ENCODE results near the gene PHLDB2. TPM values are rescaled to one million over a fixed set of nuclear protein-coding genes. Genes with fewer than 3 reads are reported as not detected.
A peak's percentile ranks its signal among the peaks of the same experiment; 100 is the strongest.

Gene PHLDB2
- total and polyA plus RNA-seq, 2 donors (not counting 1 experiment from before 2014, with no cell fraction given) = 33.8 to 47.9 TPM

DNA sequence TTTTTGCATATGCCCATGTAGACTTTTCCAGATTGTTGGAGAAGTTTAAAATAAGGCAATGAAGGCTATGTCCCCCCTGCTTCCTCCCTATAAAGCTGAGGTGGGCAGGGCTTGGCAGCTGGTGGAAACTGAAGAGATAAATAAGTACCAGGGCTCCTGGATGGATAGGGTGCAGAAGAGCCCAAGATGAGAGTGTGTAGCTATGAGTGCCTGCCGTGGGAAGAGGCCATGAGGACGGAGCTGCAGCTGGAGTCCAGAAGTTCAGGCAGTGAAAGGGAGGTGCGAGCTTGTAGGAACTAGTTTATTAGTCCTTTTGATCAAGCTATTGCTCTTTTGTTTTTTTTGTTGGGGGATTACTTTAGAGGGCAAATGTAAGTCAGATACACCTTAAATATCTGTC is 52.4 kb downstream of the PHLDB2 start:
- H3K79me2 ChIP-seq (ENCODE audit: control insufficient read depth, insufficient read depth, low read length) = peaks cover 2% of the 10 kb centered on the region
- H3K4me3 ChIP-seq (replicated peaks in 1 of 4; ENCODE audit: control extremely low read depth in 1 of 4, insufficient read depth in 1 of 4, low read depth in 3 of 4, low read length in 4 of 4) = no peak overlapping the region
- peaks cover 3% of the 10 kb centered on the region for H3K36me3 ChIP-seq (ENCODE audit: control insufficient read depth, insufficient read depth, low read length)
- DNase-seq (ENCODE audit: low read depth in 2 of 2) = no peak
- H3K27me3 ChIP-seq (ENCODE audit: control insufficient read depth, insufficient read depth, low read length) = no peaks in the 10 kb centered on the region
- no peak overlapping the region for H3K4me2 ChIP-seq (ENCODE audit: extremely low read depth, insufficient read depth, low read length)
- H3K9ac ChIP-seq (ENCODE audit: insufficient read depth, low read length) = no peak overlapping the region
- H4K20me1 ChIP-seq (ENCODE audit: control insufficient read depth, extremely low read depth, insufficient read depth, low read length) = no peaks in the 10 kb centered on the region
- H3K27ac ChIP-seq (ENCODE audit: insufficient read depth, low read length) = no peak overlapping the region
- TF ChIP-seq, protein P1, sequence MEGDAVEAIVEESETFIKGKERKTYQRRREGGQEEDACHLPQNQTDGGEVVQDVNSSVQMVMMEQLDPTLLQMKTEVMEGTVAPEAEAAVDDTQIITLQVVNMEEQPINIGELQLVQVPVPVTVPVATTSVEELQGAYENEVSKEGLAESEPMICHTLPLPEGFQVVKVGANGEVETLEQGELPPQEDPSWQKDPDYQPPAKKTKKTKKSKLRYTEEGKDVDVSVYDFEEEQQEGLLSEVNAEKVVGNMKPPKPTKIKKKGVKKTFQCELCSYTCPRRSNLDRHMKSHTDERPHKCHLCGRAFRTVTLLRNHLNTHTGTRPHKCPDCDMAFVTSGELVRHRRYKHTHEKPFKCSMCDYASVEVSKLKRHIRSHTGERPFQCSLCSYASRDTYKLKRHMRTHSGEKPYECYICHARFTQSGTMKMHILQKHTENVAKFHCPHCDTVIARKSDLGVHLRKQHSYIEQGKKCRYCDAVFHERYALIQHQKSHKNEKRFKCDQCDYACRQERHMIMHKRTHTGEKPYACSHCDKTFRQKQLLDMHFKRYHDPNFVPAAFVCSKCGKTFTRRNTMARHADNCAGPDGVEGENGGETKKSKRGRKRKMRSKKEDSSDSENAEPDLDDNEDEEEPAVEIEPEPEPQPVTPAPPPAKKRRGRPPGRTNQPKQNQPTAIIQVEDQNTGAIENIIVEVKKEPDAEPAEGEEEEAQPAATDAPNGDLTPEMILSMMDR (conservative IDR thresholded peaks at IDR 0.05 in 1 of 2, IDR thresholded peaks at IDR 0.05 in 1 of 2; ENCODE audit: low read depth in 1 of 2, low read length in 2 of 2) = no peak
- TF ChIP-seq EZH2 (IDR thresholded peaks at IDR 0.05; ENCODE audit: low read length, missing control alignments) = no peak
- no peaks in the 10 kb centered on the region for H3K9me3 ChIP-seq (ENCODE audit: control insufficient read depth, insufficient read depth, low read depth, low read length)
- H2AFZ ChIP-seq (ENCODE audit: low read length) = no peak overlapping the region
- H3K4me1 ChIP-seq (ENCODE audit: control insufficient read depth, extremely low read depth, insufficient read depth, low read length) = peaks cover 6% of the 10 kb centered on the region

DNA sequence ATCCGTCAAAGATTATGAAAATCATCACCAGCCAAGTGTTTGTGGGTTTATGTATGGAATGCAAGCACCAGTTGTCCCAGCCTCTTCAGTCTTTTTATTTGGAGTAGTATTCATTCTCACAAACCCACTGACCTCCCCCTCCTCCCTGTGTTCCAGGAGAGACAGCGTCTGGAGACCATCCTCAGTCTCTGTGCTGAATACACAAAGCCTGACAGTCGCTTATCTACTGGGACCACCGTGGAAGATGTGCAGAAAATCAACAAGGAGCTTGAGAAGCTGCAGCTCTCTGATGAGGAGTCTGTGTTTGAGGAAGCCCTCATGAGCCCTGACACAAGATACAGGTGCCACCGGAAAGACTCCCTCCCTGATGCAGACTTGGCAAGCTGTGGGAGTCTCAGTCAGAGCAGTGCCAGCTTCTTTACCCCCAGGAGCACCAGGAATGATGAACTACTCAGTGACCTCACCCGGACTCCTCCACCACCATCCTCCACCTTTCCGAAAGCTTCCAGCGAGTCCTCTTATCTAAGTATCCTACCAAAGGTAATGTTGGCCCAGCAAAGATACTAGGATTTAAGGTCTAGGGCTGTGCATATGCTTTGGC is 54.2 kb downstream of the PHLDB2 start:
- no peak for DNase-seq (ENCODE audit: low read depth in 2 of 2)
- Histone ChIP-seq H4K20me1 (ENCODE audit: control insufficient read depth, extremely low read depth, insufficient read depth, low read length) (no peaks in the 10 kb centered on the region), H3K4me1 (ENCODE audit: control insufficient read depth, extremely low read depth, insufficient read depth, low read length) (peaks cover 5% of the 10 kb centered on the region), H3K27me3 (ENCODE audit: control insufficient read depth, insufficient read depth, low read length) (no peaks in the 10 kb centered on the region), H3K4me2 (ENCODE audit: extremely low read depth, insufficient read depth, low read length) (no peak overlapping the region), H3K9me3 (ENCODE audit: control insufficient read depth, insufficient read depth, low read depth, low read length) (no peaks in the 10 kb centered on the region), H3K79me2 (ENCODE audit: control insufficient read depth, insufficient read depth, low read length) (peaks cover 2% of the 10 kb centered on the region), H3K36me3 (ENCODE audit: control insufficient read depth, insufficient read depth, low read length) (peaks cover 3% of the 10 kb centered on the region), H3K27ac (ENCODE audit: insufficient read depth, low read length) (no peak overlapping the region), H2AFZ (ENCODE audit: low read length) (no peak overlapping the region), H3K4me3 (replicated peaks in 1 of 4; ENCODE audit: control extremely low read depth in 1 of 4, insufficient read depth in 1 of 4, low read depth in 3 of 4, low read length in 4 of 4) (no peak overlapping the region), H3K9ac (ENCODE audit: insufficient read depth, low read length) (no peak overlapping the region)
- TF ChIP-seq EZH2 (IDR thresholded peaks at IDR 0.05; ENCODE audit: low read length, missing control alignments) = no peak
- TF ChIP-seq, protein P1 (conservative IDR thresholded peaks at IDR 0.05 in 1 of 2, IDR thresholded peaks at IDR 0.05 in 1 of 2; ENCODE audit: low read depth in 1 of 2, low read length in 2 of 2) = no peak

DNA sequence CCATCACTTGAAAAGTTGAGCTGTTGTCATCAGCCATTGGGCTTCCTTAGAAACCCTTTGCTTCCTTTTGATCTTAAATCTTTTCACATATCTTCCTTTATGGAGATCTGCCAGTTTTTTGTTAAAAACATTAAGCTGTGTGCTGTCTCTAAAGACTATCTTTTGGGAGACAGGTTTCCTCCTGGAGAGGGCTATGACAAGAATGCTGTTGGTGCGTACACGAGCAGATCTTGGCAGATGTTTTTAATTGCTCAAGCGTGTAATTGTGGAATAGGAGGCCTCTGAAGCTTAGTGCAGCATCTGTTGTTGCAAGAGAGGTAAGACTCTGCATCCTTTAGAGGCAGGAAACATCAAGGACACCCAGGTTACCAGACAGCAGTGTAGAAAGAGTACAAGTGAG is 56.8 kb downstream of the PHLDB2 start:
- H2AFZ ChIP-seq (ENCODE audit: low read length) = no peak overlapping the region
- H3K9me3 ChIP-seq (ENCODE audit: control insufficient read depth, insufficient read depth, low read depth, low read length) = no peaks in the 10 kb centered on the region
- DNase-seq (ENCODE audit: low read depth in 2 of 2) = peak in 1 of 2 donors; percentile 77
- H3K4me2 ChIP-seq (ENCODE audit: extremely low read depth, insufficient read depth, low read length) = no peak overlapping the region
- H3K36me3 ChIP-seq (ENCODE audit: control insufficient read depth, insufficient read depth, low read length) = peaks cover 11% of the 10 kb centered on the region
- H3K4me3 ChIP-seq (replicated peaks in 1 of 4; ENCODE audit: control extremely low read depth in 1 of 4, insufficient read depth in 1 of 4, low read depth in 3 of 4, low read length in 4 of 4) = no peak overlapping the region
- no peaks in the 10 kb centered on the region for H3K27me3 ChIP-seq (ENCODE audit: control insufficient read depth, insufficient read depth, low read length)
- H3K9ac ChIP-seq (ENCODE audit: insufficient read depth, low read length) = no peak overlapping the region
- H3K79me2 ChIP-seq (ENCODE audit: control insufficient read depth, insufficient read depth, low read length) = peaks cover 2% of the 10 kb centered on the region
- no peak overlapping the region for H3K27ac ChIP-seq (ENCODE audit: insufficient read depth, low read length)
- H4K20me1 ChIP-seq (ENCODE audit: control insufficient read depth, extremely low read depth, insufficient read depth, low read length) = no peaks in the 10 kb centered on the region
- H3K4me1 ChIP-seq (ENCODE audit: control insufficient read depth, extremely low read depth, insufficient read depth, low read length) = no peaks in the 10 kb centered on the region
- no peak for TF ChIP-seq EZH2 (IDR thresholded peaks at IDR 0.05; ENCODE audit: low read length, missing control alignments)
